ENCODE measurements around the gene TRPC4AP. TPM values are rescaled to one million over a fixed set of nuclear protein-coding genes. Genes with fewer than 3 reads are reported as not detected.
"Not testable (repeated sequence)": the region's sequence is repeated elsewhere in the genome, so short reads cannot be mapped to it uniquely, and the experiment has no call there.

The TRPC4AP gene
- total RNA-seq, 2 donors from 2014 or later = 84.2 to 103 TPM

- TF ChIP-seq CTCF (conservative IDR thresholded peaks at IDR 0.05) = no peak
- no peak for DNase-seq
- Mint-ChIP-seq H3K27ac (no peak overlapping the region), H3K4me3 (no peak overlapping the region), H3K36me3 (ENCODE audit: low read depth) (peaks cover 54% of the 10 kb centered on the region), H3K27me3 (ENCODE audit: insufficient read depth) (no peaks in the 10 kb centered on the region), H3K9me3 (peaks cover 50% of the 10 kb centered on the region), H3K4me1 (no peaks in the 10 kb centered on the region)
- Histone ChIP-seq H3K4me1 (ENCODE audit: control insufficient read depth, insufficient read depth, low read length) (no peaks in the 10 kb centered on the region), H3K4me3 (ENCODE audit: low read length) (no peak overlapping the region), H3K27ac (ENCODE audit: low read depth, low read length) (no peak overlapping the region), H3K9ac (ENCODE audit: extremely low read depth, low read length, poor library complexity, severe bottlenecking) (no peak overlapping the region), H3K27me3 (ENCODE audit: control insufficient read depth, insufficient read depth, low read length, poor library complexity, severe bottlenecking) (no peaks in the 10 kb centered on the region), H3K36me3 (ENCODE audit: control insufficient read depth, insufficient read depth, low read length) (peaks cover 32% of the 10 kb centered on the region), H3K9me3 (ENCODE audit: control insufficient read depth, low read length) (peaks cover 23% of the 10 kb centered on the region)
- 95 to 97% methylated on average over 3 to 7 of the region's 8 CpGs for WGBS, 2 experiments (ENCODE audit: insufficient coverage in 1 of 2, insufficient read length in 1 of 2)
Observed at GRCh38 chr20:35079472-35080347, 12.9 kb downstream of the TRPC4AP start.

- H3K27ac Mint-ChIP-seq = no peak overlapping the region
- TF ChIP-seq CTCF (conservative IDR thresholded peaks at IDR 0.05) = no peak
- H3K27me3 Mint-ChIP-seq (ENCODE audit: insufficient read depth) = no peaks in the 10 kb centered on the region
- H3K36me3 Mint-ChIP-seq (ENCODE audit: low read depth) = peaks cover 68% of the 10 kb centered on the region
- H3K4me1 Mint-ChIP-seq = no peaks in the 10 kb centered on the region
- H3K4me3 Mint-ChIP-seq = no peak overlapping the region
- Histone ChIP-seq H3K9me3 (ENCODE audit: control insufficient read depth, low read length) (peaks cover 23% of the 10 kb centered on the region), H3K27ac (ENCODE audit: low read depth, low read length) (no peak overlapping the region), H3K36me3 (ENCODE audit: control insufficient read depth, insufficient read depth, low read length) (peaks cover 32% of the 10 kb centered on the region), H3K27me3 (ENCODE audit: control insufficient read depth, insufficient read depth, low read length, poor library complexity, severe bottlenecking) (no peaks in the 10 kb centered on the region), H3K9ac (ENCODE audit: extremely low read depth, low read length, poor library complexity, severe bottlenecking) (no peak overlapping the region), H3K4me1 (ENCODE audit: control insufficient read depth, insufficient read depth, low read length) (no peaks in the 10 kb centered on the region), H3K4me3 (ENCODE audit: low read length) (peak overlapping the region; percentile 54)
- no peak for DNase-seq
- 93 to 97% methylated on average over 3 of the region's 5 CpGs for WGBS, 2 experiments (ENCODE audit: insufficient coverage in 1 of 2, insufficient read length in 1 of 2)
- peaks cover 67% of the 10 kb centered on the region for H3K9me3 Mint-ChIP-seq
Observed at GRCh38 chr20:35077872-35078271, 14.7 kb downstream of the TRPC4AP start.

- H3K27ac Mint-ChIP-seq = no peak overlapping the region
- no peak overlapping the region for H3K9ac ChIP-seq (ENCODE audit: extremely low read depth, low read length, poor library complexity, severe bottlenecking)
- H3K9me3 Mint-ChIP-seq = peaks cover 72% of the 10 kb centered on the region
- peaks cover 73% of the 10 kb centered on the region for H3K36me3 Mint-ChIP-seq (ENCODE audit: low read depth)
- no peak overlapping the region for H3K27ac ChIP-seq (ENCODE audit: low read depth, low read length)
- H3K27me3 ChIP-seq (ENCODE audit: control insufficient read depth, insufficient read depth, low read length, poor library complexity, severe bottlenecking) = no peaks in the 10 kb centered on the region
- no peaks in the 10 kb centered on the region for H3K4me1 Mint-ChIP-seq
- H3K9me3 ChIP-seq (ENCODE audit: control insufficient read depth, low read length) = peaks cover 23% of the 10 kb centered on the region
- no peak for DNase-seq
- 92 to 93% methylated on average over 5 of the region's 5 CpGs for WGBS, 2 experiments (ENCODE audit: insufficient coverage in 1 of 2, insufficient read length in 1 of 2)
- H3K4me1 ChIP-seq (ENCODE audit: control insufficient read depth, insufficient read depth, low read length) = no peaks in the 10 kb centered on the region
- TF ChIP-seq CTCF (conservative IDR thresholded peaks at IDR 0.05) = no peak
- H3K4me3 Mint-ChIP-seq = no peak overlapping the region
- H3K4me3 ChIP-seq (ENCODE audit: low read length) = peak overlapping the region; percentile 54
- no peaks in the 10 kb centered on the region for H3K27me3 Mint-ChIP-seq (ENCODE audit: insufficient read depth)
- peaks cover 32% of the 10 kb centered on the region for H3K36me3 ChIP-seq (ENCODE audit: control insufficient read depth, insufficient read depth, low read length)
Observed at GRCh38 chr20:35077341-35077740, 15.3 kb downstream of the TRPC4AP start.

GRCh38 chr20:35071436-35072153, 21.0 kb downstream of the TRPC4AP start:
- not testable (repeated sequence) for H3K4me3 Mint-ChIP-seq; H3K27ac Mint-ChIP-seq; H3K27me3 Mint-ChIP-seq (ENCODE audit: insufficient read depth); H3K27me3 ChIP-seq (ENCODE audit: control insufficient read depth, insufficient read depth, low read length, poor library complexity, severe bottlenecking); H3K9me3 ChIP-seq (ENCODE audit: control insufficient read depth, low read length); H3K4me1 Mint-ChIP-seq; H3K4me1 ChIP-seq (ENCODE audit: control insufficient read depth, insufficient read depth, low read length); H3K9ac ChIP-seq (ENCODE audit: extremely low read depth, low read length, poor library complexity, severe bottlenecking); DNase-seq; H3K4me3 ChIP-seq (ENCODE audit: low read length); H3K27ac ChIP-seq (ENCODE audit: low read depth, low read length)
- Mint-ChIP-seq H3K9me3 (peaks cover 50% of the 10 kb centered on the region), H3K36me3 (ENCODE audit: low read depth) (peaks cover 81% of the 10 kb centered on the region)
- peaks cover 19% of the 10 kb centered on the region for H3K36me3 ChIP-seq (ENCODE audit: control insufficient read depth, insufficient read depth, low read length)
- 97 to 100% methylated on average over 2 to 7 of the region's 8 CpGs for WGBS, 2 experiments (ENCODE audit: insufficient coverage in 1 of 2, insufficient read length in 1 of 2)
